Measurements from ENCODE around the gene SLC6A19. TPM values are rescaled to one million over a fixed set of nuclear protein-coding genes. Genes with fewer than 3 reads are reported as not detected.

Gene SLC6A19
- total RNA-seq, 1 donor from 2014 or later, result not detected

DNA sequence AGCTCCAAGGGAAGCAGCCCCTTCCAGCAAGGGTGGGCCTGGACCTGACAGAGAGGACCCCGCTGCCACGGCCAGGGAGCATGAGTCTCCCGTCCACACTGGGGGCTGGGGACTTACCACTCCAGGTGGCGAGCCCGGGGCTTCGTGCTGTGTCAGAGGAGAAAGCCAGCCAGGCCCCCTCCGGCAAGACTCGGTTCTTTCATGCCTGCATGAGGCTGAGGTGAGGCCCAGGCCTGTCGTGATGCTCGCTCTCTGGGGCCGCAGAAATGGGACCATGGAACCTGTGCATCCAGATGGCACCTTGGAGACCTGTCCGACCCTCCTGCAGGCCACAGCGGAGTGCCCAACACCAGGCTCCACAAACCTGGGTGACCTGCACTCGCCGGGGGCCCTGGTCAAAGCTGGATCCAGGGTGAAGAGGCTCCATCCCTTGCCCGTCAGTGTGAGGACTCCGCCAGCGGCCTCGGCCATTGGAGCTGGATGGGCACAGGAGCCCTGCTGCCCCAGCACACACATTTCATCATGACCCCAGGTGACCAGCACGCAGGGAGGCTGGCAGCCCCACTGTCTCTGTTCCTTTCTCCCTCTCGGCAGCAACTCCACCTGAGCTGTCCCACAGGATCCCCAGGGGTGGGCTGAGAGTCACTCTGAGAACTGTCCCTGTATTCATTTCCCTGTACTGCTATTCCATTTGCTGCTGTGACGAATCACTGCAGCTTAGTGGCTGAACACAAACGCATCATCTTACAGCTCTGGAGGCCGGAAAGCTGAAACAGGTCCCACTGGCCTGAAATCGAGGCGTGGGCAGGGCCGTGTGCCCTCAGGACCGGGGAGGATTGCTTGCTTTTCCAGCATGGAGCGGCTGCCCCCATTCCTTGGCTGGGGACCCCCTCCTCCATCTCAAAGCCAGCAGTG, 48.2 kb downstream of the SLC6A19 start:
- Histone ChIP-seq H3K36me3 (no peaks in the 10 kb centered on the region), H3K9me3 (no peaks in the 10 kb centered on the region), H3K27ac (no peak overlapping the region), H3K4me3 (no peak overlapping the region), H3K27me3 (no peaks in the 10 kb centered on the region), H3K4me1 (no peaks in the 10 kb centered on the region)
- intact Hi-C loops (cut with DNase I), result no loop called here
- TF ChIP-seq, protein P1, sequence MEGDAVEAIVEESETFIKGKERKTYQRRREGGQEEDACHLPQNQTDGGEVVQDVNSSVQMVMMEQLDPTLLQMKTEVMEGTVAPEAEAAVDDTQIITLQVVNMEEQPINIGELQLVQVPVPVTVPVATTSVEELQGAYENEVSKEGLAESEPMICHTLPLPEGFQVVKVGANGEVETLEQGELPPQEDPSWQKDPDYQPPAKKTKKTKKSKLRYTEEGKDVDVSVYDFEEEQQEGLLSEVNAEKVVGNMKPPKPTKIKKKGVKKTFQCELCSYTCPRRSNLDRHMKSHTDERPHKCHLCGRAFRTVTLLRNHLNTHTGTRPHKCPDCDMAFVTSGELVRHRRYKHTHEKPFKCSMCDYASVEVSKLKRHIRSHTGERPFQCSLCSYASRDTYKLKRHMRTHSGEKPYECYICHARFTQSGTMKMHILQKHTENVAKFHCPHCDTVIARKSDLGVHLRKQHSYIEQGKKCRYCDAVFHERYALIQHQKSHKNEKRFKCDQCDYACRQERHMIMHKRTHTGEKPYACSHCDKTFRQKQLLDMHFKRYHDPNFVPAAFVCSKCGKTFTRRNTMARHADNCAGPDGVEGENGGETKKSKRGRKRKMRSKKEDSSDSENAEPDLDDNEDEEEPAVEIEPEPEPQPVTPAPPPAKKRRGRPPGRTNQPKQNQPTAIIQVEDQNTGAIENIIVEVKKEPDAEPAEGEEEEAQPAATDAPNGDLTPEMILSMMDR (IDR thresholded peaks at IDR 0.05), result no peak
- no peak for DNase-seq (ENCODE audit: low spot score in 2 of 2)

DNA sequence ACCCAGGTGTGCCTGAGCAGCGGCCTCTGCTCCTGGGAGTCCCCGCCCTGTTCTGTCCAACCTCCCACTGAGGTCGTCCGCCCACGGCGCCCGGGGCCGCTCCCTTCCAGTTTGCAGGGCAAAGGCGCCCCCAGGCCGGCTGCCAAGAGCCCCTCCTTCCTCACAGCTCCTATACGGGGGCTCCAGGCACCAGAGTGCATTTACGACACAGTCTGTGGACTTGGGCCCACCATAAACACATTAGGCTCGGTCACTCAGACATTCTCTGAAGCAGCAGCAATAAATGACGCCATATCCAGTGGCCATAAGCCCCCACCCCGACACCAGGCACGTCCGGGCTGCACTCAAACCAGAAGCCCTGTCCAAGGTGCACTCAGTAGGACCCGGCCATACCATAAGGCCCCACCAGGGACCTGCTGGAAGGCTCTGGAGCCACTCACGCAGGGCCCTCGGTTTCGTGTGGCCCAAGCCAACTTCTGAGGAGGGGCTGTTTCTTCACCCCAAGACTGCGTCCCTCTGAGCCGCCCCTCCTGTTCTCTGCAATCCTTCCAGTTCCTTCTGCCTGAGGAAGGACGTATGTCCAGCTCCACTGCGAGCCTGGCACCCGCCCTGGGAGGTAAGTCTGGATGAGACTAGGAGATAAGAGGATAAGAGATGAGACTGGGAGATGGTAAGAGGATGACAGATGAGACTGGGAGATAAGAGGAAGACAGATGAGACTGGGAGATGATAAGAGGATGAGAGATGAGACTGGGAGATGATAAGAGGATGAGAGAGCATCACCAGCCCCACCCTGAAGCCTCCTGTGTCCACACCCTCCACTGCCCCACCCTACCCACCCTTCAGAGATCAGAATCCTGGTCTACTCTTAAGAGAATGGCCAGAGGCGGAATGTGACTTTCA, 50.5 kb downstream of the SLC6A19 start:
- Histone ChIP-seq H3K27ac (no peak overlapping the region), H3K36me3 (no peaks in the 10 kb centered on the region), H3K4me3 (no peak overlapping the region), H3K4me1 (no peaks in the 10 kb centered on the region), H3K9me3 (no peaks in the 10 kb centered on the region), H3K27me3 (no peaks in the 10 kb centered on the region)
- TF ChIP-seq, protein P1 (IDR thresholded peaks at IDR 0.05), result no peak
- DNase-seq (ENCODE audit: low spot score in 2 of 2), result no peak
- intact Hi-C loops (cut with DNase I), result no loop called here

- intact Hi-C loops (cut with DNase I), result no loop called here
- Histone ChIP-seq H3K36me3 (no peaks in the 10 kb centered on the region), H3K9me3 (no peaks in the 10 kb centered on the region), H3K27ac (no peak overlapping the region), H3K27me3 (no peaks in the 10 kb centered on the region), H3K4me1 (no peaks in the 10 kb centered on the region), H3K4me3 (no peak overlapping the region)
- TF ChIP-seq, protein P1 (IDR thresholded peaks at IDR 0.05), result no peak
- DNase-seq (ENCODE audit: low spot score in 2 of 2), result no peak
These were observed 51.3 kb downstream of the SLC6A19 start for GRCh38 chr5:1252681-1253080.

- intact Hi-C loops (cut with DNase I), result no loop called here
- no peaks in the 10 kb centered on the region for H3K27me3 ChIP-seq
- H3K4me1 ChIP-seq, result no peaks in the 10 kb centered on the region
- no peak overlapping the region for H3K4me3 ChIP-seq
- TF ChIP-seq, protein P1 (IDR thresholded peaks at IDR 0.05), result no peak
- DNase-seq (ENCODE audit: low spot score in 2 of 2), result no peak
- no peaks in the 10 kb centered on the region for H3K36me3 ChIP-seq
- no peaks in the 10 kb centered on the region for H3K9me3 ChIP-seq
- H3K27ac ChIP-seq, result no peak overlapping the region
These were observed 52.2 kb downstream of the SLC6A19 start for GRCh38 chr5:1253456-1254105.

GRCh38 chr5:1254196-1254595, 52.8 kb downstream of the SLC6A19 start:
- H3K36me3 ChIP-seq, result no peaks in the 10 kb centered on the region
- no peak overlapping the region for H3K27ac ChIP-seq
- intact Hi-C loops (cut with DNase I), result no loop called here
- H3K4me1 ChIP-seq, result no peaks in the 10 kb centered on the region
- TF ChIP-seq, protein P1 (IDR thresholded peaks at IDR 0.05), result no peak
- no peaks in the 10 kb centered on the region for H3K27me3 ChIP-seq
- no peak overlapping the region for H3K4me3 ChIP-seq
- no peaks in the 10 kb centered on the region for H3K9me3 ChIP-seq
- no peak for DNase-seq (ENCODE audit: low spot score in 2 of 2)

Data from ascending aorta (tissue), 2 donors.